WERI-Rb-1 (cell line): ENCODE measurements around the gene CFAP70.

ENCODE experiments used
- DNase-seq: peaks from one replicate; pipeline ENCODE4 v3.0.0-alpha.2; 2020
- H3K27ac ChIP-seq: fragments of 250-450 bp; sonication (Bioruptor Pico); 2 replicates; pipeline ENCODE4 v1.5.1; 2020; ENCODE audit warnings: mild to moderate bottlenecking, moderate library complexity
- H3K27me3 ChIP-seq: fragments of 250-450 bp; sonication (Bioruptor Pico); 2 replicates; pipeline ENCODE4 v1.5.1; 2021; ENCODE audit warnings: mild to moderate bottlenecking, low read depth, moderate library complexity; ENCODE audit not compliant: insufficient read depth, severe bottlenecking
- H3K36me3 ChIP-seq: fragments of 250-450 bp; sonication (Bioruptor Pico); 2 replicates; pipeline ENCODE4 v1.5.1; 2020; ENCODE audit warnings: mild to moderate bottlenecking, moderate library complexity
- H3K4me3 ChIP-seq: 2 replicates; pipeline ENCODE4 v1.5.1; 2011; ENCODE audit warnings: low read depth, mild to moderate bottlenecking, control low read depth, low read length
- H3K9me3 ChIP-seq: fragments of 250-450 bp; sonication (Bioruptor Pico); 2 replicates; pipeline ENCODE4 v1.5.1; 2021; ENCODE audit warnings: mild to moderate bottlenecking, moderate library complexity; ENCODE audit not compliant: severe bottlenecking
- TF ChIP-seq, protein P1 (sequence below): IDR thresholded peaks from 2 replicates; pipeline ENCODE4 v1.5.1; 2011; ENCODE audit warnings: low read depth, mild to moderate bottlenecking, control low read depth, inconsistent platforms, low read length

Gene CFAP70

GRCh38 chr10:73217628-73218027 lies 141.0 kb downstream of the CFAP70 start:
- no peak for DNase-seq
- no peak overlapping the region for H3K27ac ChIP-seq
- TF ChIP-seq, protein P1, sequence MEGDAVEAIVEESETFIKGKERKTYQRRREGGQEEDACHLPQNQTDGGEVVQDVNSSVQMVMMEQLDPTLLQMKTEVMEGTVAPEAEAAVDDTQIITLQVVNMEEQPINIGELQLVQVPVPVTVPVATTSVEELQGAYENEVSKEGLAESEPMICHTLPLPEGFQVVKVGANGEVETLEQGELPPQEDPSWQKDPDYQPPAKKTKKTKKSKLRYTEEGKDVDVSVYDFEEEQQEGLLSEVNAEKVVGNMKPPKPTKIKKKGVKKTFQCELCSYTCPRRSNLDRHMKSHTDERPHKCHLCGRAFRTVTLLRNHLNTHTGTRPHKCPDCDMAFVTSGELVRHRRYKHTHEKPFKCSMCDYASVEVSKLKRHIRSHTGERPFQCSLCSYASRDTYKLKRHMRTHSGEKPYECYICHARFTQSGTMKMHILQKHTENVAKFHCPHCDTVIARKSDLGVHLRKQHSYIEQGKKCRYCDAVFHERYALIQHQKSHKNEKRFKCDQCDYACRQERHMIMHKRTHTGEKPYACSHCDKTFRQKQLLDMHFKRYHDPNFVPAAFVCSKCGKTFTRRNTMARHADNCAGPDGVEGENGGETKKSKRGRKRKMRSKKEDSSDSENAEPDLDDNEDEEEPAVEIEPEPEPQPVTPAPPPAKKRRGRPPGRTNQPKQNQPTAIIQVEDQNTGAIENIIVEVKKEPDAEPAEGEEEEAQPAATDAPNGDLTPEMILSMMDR, result no peak
- H3K36me3 ChIP-seq, result peaks cover 7% of the 10 kb centered on the region
- no peaks in the 10 kb centered on the region for H3K27me3 ChIP-seq
- H3K4me3 ChIP-seq, result no peak overlapping the region
- H3K9me3 ChIP-seq, result no peaks in the 10 kb centered on the region

GRCh38 chr10:73215749-73216148 lies 142.9 kb downstream of the CFAP70 start:
- Histone ChIP-seq H3K36me3 (peaks cover 7% of the 10 kb centered on the region), H3K4me3 (no peak overlapping the region), H3K9me3 (no peaks in the 10 kb centered on the region), H3K27me3 (no peaks in the 10 kb centered on the region), H3K27ac (no peak overlapping the region)
- TF ChIP-seq, protein P1, result no peak
- DNase-seq, result no peak

GRCh38 chr10:73211106-73211811 lies 147.4 kb downstream of the CFAP70 start:
- H3K27ac ChIP-seq, result no peak overlapping the region

DNA sequence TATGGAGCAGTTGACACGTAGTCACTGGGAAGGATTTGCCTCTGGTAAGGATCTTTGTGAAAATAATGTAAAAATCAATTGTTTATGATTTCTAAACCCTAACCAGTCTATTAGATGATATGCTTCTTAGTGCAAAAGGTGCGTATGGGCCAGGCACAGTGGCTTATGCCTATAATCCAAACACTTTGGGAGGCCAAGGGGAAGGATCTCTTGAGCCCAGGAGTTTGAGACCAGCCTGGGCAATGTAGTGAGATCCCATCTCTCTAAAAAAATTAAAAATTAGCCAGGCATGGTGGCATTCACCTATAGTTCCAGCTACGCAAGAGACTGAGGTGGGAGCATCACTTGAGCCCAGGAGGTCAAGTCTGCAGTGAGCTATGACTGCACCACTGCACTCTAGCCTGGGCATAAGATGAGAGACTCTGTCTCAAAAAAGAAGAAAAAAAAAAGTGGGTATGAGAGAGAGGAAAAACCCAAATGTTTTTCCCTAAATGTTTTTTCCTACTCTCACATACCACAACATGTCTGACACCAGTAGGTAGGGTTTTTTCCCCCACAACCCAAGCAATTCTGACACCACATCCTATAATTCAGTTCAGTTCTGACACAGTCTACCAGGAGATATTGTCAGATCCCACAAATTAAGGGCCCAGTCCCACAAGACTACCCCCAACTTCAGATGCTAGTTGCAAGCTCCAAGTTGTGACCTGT lies 148.1 kb downstream of the CFAP70 start:
- DNase-seq, result no peak
- no peak overlapping the region for H3K4me3 ChIP-seq
- H3K36me3 ChIP-seq, result no peaks in the 10 kb centered on the region
- no peak overlapping the region for H3K27ac ChIP-seq
- H3K27me3 ChIP-seq, result no peaks in the 10 kb centered on the region
- TF ChIP-seq, protein P1, result no peak
- H3K9me3 ChIP-seq, result peaks cover 7% of the 10 kb centered on the region

More at GRCh38 chr10:73211106-73211811, 147.4 kb downstream of the CFAP70 start:
- Histone ChIP-seq H3K4me3 (no peak overlapping the region), H3K36me3 (no peaks in the 10 kb centered on the region), H3K9me3 (peaks cover 4% of the 10 kb centered on the region), H3K27me3 (no peaks in the 10 kb centered on the region)
- DNase-seq, result no peak
- TF ChIP-seq, protein P1, result no peak

- H3K4me3 ChIP-seq, result no peak overlapping the region
- no peaks in the 10 kb centered on the region for H3K36me3 ChIP-seq
- DNase-seq, result no peak
- H3K27ac ChIP-seq, result no peak overlapping the region
- TF ChIP-seq, protein P1, result no peak
- H3K27me3 ChIP-seq, result no peaks in the 10 kb centered on the region
- H3K9me3 ChIP-seq, result peaks cover 7% of the 10 kb centered on the region
Measured at GRCh38 chr10:73209705-73210104, 149.0 kb downstream of the CFAP70 start.
